MM.1S (cell line): ENCODE data around the gene PYGO1.

ENCODE experiments used
- DNase-seq: peaks from one replicate; pipeline ENCODE4 v3.0.0-alpha.2; 2015
- H2AFZ ChIP-seq: fragments of 300-600 bp; sonication (generic); 2 replicates; pipeline ENCODE4 v1.6.0; 2016; ENCODE audit warnings: antibody characterized with exemption, low read length
- H3F3A ChIP-seq: fragments of 300-600 bp; sonication (generic); 2 replicates; pipeline ENCODE4 v1.6.1; 2016; ENCODE audit warnings: mild to moderate bottlenecking, antibody characterized with exemption, low read length, moderate library complexity, mixed read lengths; ENCODE audit not compliant: insufficient read depth
- H3K27ac ChIP-seq: fragments of 300-600 bp; sonication (generic); 2 replicates; pipeline ENCODE4 v1.5.1; 2016; ENCODE audit warnings: mild to moderate bottlenecking, low read length
- H3K27me3 ChIP-seq: fragments of 300-600 bp; sonication (generic); replicated peaks from 2 replicates; pipeline ENCODE4 v1.6.0; 2016; ENCODE audit warnings: low read length; ENCODE audit not compliant: insufficient read depth
- H3K36me3 ChIP-seq: fragments of 300-600 bp; sonication (generic); replicated peaks from 2 replicates; pipeline ENCODE4 v1.6.1; 2016; ENCODE audit warnings: mild to moderate bottlenecking, low read length, mixed read lengths; ENCODE audit not compliant: insufficient read depth
- H3K4me1 ChIP-seq: fragments of 300-600 bp; sonication (generic); 2 replicates; pipeline ENCODE4 v1.6.1; 2016; ENCODE audit warnings: low read length, mixed read lengths
- H3K4me2 ChIP-seq: fragments of 300-600 bp; sonication (generic); 2 replicates; pipeline ENCODE4 v1.6.0; 2016; ENCODE audit warnings: low read depth, low read length
- H3K4me3 ChIP-seq: fragments of 300-600 bp; sonication (generic); 2 replicates; pipeline ENCODE4 v1.5.1; 2016; ENCODE audit warnings: low read length, mixed read lengths
- H3K79me2 ChIP-seq: fragments of 300-600 bp; sonication (generic); 2 replicates; pipeline ENCODE4 v1.6.1; 2016; ENCODE audit warnings: mixed run types, low read length, mixed read lengths
- H3K9ac ChIP-seq: fragments of 300-600 bp; sonication (generic); 2 replicates; pipeline ENCODE4 v1.6.1; 2016; ENCODE audit warnings: low read length, mixed read lengths
- H3K9me2 ChIP-seq: fragments of 300-600 bp; sonication (generic); replicated peaks from 2 replicates; pipeline ENCODE4 v1.6.1; 2016; ENCODE audit warnings: mild to moderate bottlenecking, low read length, mixed read lengths; ENCODE audit not compliant: insufficient read depth
- H3K9me3 ChIP-seq: fragments of 300-600 bp; sonication (generic); replicated peaks from 2 replicates; pipeline ENCODE4 v1.6.1; 2016; ENCODE audit warnings: mild to moderate bottlenecking, low read length, mixed read lengths; ENCODE audit not compliant: insufficient read depth
- H4K20me1 ChIP-seq: fragments of 300-600 bp; sonication (generic); 2 replicates; pipeline ENCODE4 v1.6.1; 2016; ENCODE audit warnings: mild to moderate bottlenecking, low read length, moderate library complexity, mixed read lengths; ENCODE audit not compliant: insufficient read depth
- CTCF ChIP-seq: fragments of 300-600 bp; sonication (generic); IDR thresholded peaks from 2 replicates; pipeline ENCODE4 v1.5.1; 2016; ENCODE audit warnings: antibody characterized with exemption, low read length, mixed read lengths
- EZH2 ChIP-seq: fragments of 300-600 bp; sonication (generic); optimal IDR thresholded peaks from 2 replicates; pipeline ENCODE3; 2017; ENCODE audit warnings: low read depth, mild to moderate bottlenecking, antibody characterized with exemption, low read length, mixed read lengths
- EZH2phosphoT487 ChIP-seq: fragments of 300-600 bp; sonication (generic); IDR thresholded peaks from 2 replicates; pipeline ENCODE4 v1.6.1; 2018; ENCODE audit warnings: antibody characterized with exemption, low read length

PYGO1 gene

GRCh38 chr15:55546718-55547117 lies 41.4 kb downstream of the PYGO1 start:
- Histone ChIP-seq H3K9me3 (no peaks in the 10 kb centered on the region), H4K20me1 (no peaks in the 10 kb centered on the region), H3K27ac (no peak overlapping the region), H3K4me1 (no peaks in the 10 kb centered on the region), H3K79me2 (no peaks in the 10 kb centered on the region), H3K27me3 (no peaks in the 10 kb centered on the region), H3K9ac (no peak overlapping the region), H3K9me2 (no peaks in the 10 kb centered on the region), H3K4me3 (no peak overlapping the region), H3K4me2 (no peak overlapping the region), H3K36me3 (no peaks in the 10 kb centered on the region), H2AFZ (no peak overlapping the region), H3F3A (no peaks in the 10 kb centered on the region)
- no peak for TF ChIP-seq EZH2
- TF ChIP-seq EZH2phosphoT487 = no peak
- TF ChIP-seq CTCF = no peak
- DNase-seq = no peak

GRCh38 chr15:55535436-55535835 lies 52.7 kb downstream of the PYGO1 start:
- Histone ChIP-seq H3F3A (no peaks in the 10 kb centered on the region), H3K27me3 (no peaks in the 10 kb centered on the region), H4K20me1 (no peaks in the 10 kb centered on the region), H3K36me3 (no peaks in the 10 kb centered on the region), H3K27ac (no peak overlapping the region), H2AFZ (no peak overlapping the region), H3K4me1 (no peaks in the 10 kb centered on the region), H3K9ac (no peak overlapping the region), H3K4me2 (no peak overlapping the region), H3K79me2 (no peaks in the 10 kb centered on the region), H3K9me2 (no peaks in the 10 kb centered on the region), H3K4me3 (no peak overlapping the region), H3K9me3 (no peaks in the 10 kb centered on the region)
- TF ChIP-seq CTCF = no peak
- TF ChIP-seq EZH2 = no peak
- no peak for TF ChIP-seq EZH2phosphoT487
- DNase-seq = no peak

- H3K4me1 ChIP-seq = no peaks in the 10 kb centered on the region
- H3K4me2 ChIP-seq = no peak overlapping the region
- no peak overlapping the region for H2AFZ ChIP-seq
- no peak overlapping the region for H3K4me3 ChIP-seq
- no peak overlapping the region for H3K9ac ChIP-seq
- no peaks in the 10 kb centered on the region for H3K27me3 ChIP-seq
- H3F3A ChIP-seq = no peaks in the 10 kb centered on the region
- TF ChIP-seq CTCF (no peak), EZH2phosphoT487 (no peak), EZH2 (no peak)
- H4K20me1 ChIP-seq = no peaks in the 10 kb centered on the region
- H3K9me2 ChIP-seq = no peaks in the 10 kb centered on the region
- H3K79me2 ChIP-seq = no peaks in the 10 kb centered on the region
- no peak for DNase-seq
- H3K36me3 ChIP-seq = no peaks in the 10 kb centered on the region
- no peak overlapping the region for H3K27ac ChIP-seq
- H3K9me3 ChIP-seq = no peaks in the 10 kb centered on the region
Measured at GRCh38 chr15:55532944-55533343, 55.2 kb downstream of the PYGO1 start.
